ENCODE results near the gene SLFN12L.
"Not testable (repeated sequence)": the region's sequence is repeated elsewhere in the genome, so short reads cannot be mapped to it uniquely, and the experiment has no call there.

The SLFN12L gene

GRCh38 chr17:35541434-35541833 is 4.0 kb upstream of the SLFN12L start:
- DNase-seq = peak; percentile 5

GRCh38 chr17:35540589-35541404 is 3.3 kb upstream of the SLFN12L start:
- peak; percentile 92 for DNase-seq

- no peak for DNase-seq
Measured at GRCh38 chr17:35539659-35540026, 2.2 kb upstream of the SLFN12L start.

GRCh38 chr17:35536664-35537171 is 760 bp downstream of the SLFN12L start:
- DNase-seq = peak; percentile 40

GRCh38 chr17:35535406-35535805 is 2.1 kb downstream of the SLFN12L start:
- not testable (repeated sequence) for DNase-seq

- no peak for DNase-seq
Measured at GRCh38 chr17:35534576-35535093, 2.8 kb downstream of the SLFN12L start.

- DNase-seq = no peak
Measured at GRCh38 chr17:35531160-35531559, 6.3 kb downstream of the SLFN12L start.

- no peak for DNase-seq
Measured at GRCh38 chr17:35529866-35530265, 7.6 kb downstream of the SLFN12L start.

- DNase-seq = not testable (repeated sequence)
Measured at GRCh38 chr17:35529326-35529725, 8.2 kb downstream of the SLFN12L start.

- no peak for DNase-seq
Measured at GRCh38 chr17:35523296-35523695, 14.2 kb downstream of the SLFN12L start.

GRCh38 chr17:35521654-35522256 is 15.7 kb downstream of the SLFN12L start:
- DNase-seq = peak; percentile 30

GRCh38 chr17:35521150-35521549 is 16.3 kb downstream of the SLFN12L start:
- DNase-seq = no peak

GRCh38 chr17:35519906-35520442 is 17.5 kb downstream of the SLFN12L start:
- no peak for DNase-seq

GRCh38 chr17:35519439-35519838 is 18.0 kb downstream of the SLFN12L start:
- DNase-seq = no peak

- DNase-seq = not testable (repeated sequence)
Measured at GRCh38 chr17:35518431-35518830, 19.0 kb downstream of the SLFN12L start.

- no peak for DNase-seq
Measured at GRCh38 chr17:35515027-35515426, 22.5 kb downstream of the SLFN12L start.

- no peak for DNase-seq
Measured at GRCh38 chr17:35514564-35514963, 22.9 kb downstream of the SLFN12L start.

GRCh38 chr17:35510052-35510451 is 27.4 kb downstream of the SLFN12L start:
- no peak for DNase-seq

- DNase-seq = not testable (repeated sequence)
Measured at GRCh38 chr17:35507714-35508113, 29.8 kb downstream of the SLFN12L start.

- DNase-seq = no peak
Measured at GRCh38 chr17:35499548-35499947, 37.9 kb downstream of the SLFN12L start.

GRCh38 chr17:35498448-35499178 is 38.9 kb downstream of the SLFN12L start:
- DNase-seq = no peak

GRCh38 chr17:35496451-35497290 is 40.8 kb downstream of the SLFN12L start:
- DNase-seq = no peak

All from inflammatory macrophage treated with lipopolysaccharide for 4 hours (primary cell).